ENCODE data around the gene RUSC1. TPM values are rescaled to one million over a fixed set of nuclear protein-coding genes. Genes with fewer than 3 reads are reported as not detected.

Gene RUSC1
- total RNA-seq, 1 experiment from 2014 or later: 66.9 TPM

DNA sequence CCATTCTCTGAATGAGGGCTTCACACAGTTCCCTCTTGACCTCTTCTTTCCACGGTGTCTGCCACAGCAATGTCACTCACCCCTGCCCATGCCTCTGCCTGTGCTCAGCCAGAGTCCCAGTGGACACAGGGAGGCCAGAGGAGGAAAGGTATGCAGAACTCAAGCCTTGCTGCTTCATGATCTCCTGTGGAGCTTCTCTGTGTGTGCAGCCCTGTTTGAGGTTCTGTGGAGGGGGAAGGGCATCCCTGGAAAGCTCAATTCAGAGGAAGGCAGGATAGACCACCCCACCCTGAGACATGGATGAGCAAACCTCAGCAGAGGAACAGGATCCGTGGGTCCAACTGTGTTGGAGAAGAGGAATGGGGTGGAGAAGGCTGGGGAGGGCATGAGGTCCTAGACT, 41.4 kb upstream of the RUSC1 start:
- no peak overlapping the region for H3K9ac ChIP-seq (ENCODE audit: extremely low read depth, insufficient read length, low read length)
- H2AFZ ChIP-seq (ENCODE audit: low read length): no peak overlapping the region
- H3K9me3 ChIP-seq (ENCODE audit: control insufficient read depth, low read depth, low read length): no peaks in the 10 kb centered on the region
- Mint-ChIP-seq H3K27ac (peak overlapping the region in 1 of 3 experiments; percentile 32; a peak in 1 of 7 replicates), H3K4me1 (peaks cover 23 to 25% of the 10 kb centered on the region in 2 experiments), H3K4me3 (peak overlapping the region in 1 of 2 experiments; percentile 36; a peak in 3 of 5 replicates), H3K27me3 (ENCODE audit: low read depth) (peaks cover 4% of the 10 kb centered on the region; the same call in 1 of the 2 replicates), H3K9me3 (no peaks in the 10 kb centered on the region), H3K36me3 (ENCODE audit: insufficient read depth in 1 of 3, low read depth in 3 of 3) (peaks cover 1 to 10% (median 4%) of the 10 kb centered on the region in 3 experiments; a peak in 5 of 7 replicates)
- H3K4me2 ChIP-seq (ENCODE audit: insufficient read depth, insufficient read length, low read length): no peak overlapping the region
- H3K4me1 ChIP-seq (ENCODE audit: insufficient read depth, low read length): peaks cover 6% of the 10 kb centered on the region; the same call in 1 of the 2 replicates
- H2BK20ac ChIP-seq (ENCODE audit: low read depth, low read length, poor library complexity, severe bottlenecking): no peak overlapping the region
- H2BK120ac ChIP-seq (ENCODE audit: low read depth, low read length, poor library complexity, severe bottlenecking): no peak overlapping the region
- no peaks in the 10 kb centered on the region for H3K27me3 ChIP-seq (ENCODE audit: insufficient read depth, low read length)
- H4K20me1 ChIP-seq (ENCODE audit: control insufficient read depth, insufficient read depth, insufficient read length): no peaks in the 10 kb centered on the region
- H2BK12ac ChIP-seq (ENCODE audit: insufficient read length, low read depth, low read length): no peak overlapping the region
- H4K91ac ChIP-seq (ENCODE audit: insufficient read length, low read depth, low read length): no peak overlapping the region
- no peak overlapping the region for H2BK15ac ChIP-seq (ENCODE audit: low read depth, low read length)
- no peak overlapping the region for H4K8ac ChIP-seq (replicated peaks; ENCODE audit: insufficient read length, low read depth, low read length)
- no peak overlapping the region for H3K14ac ChIP-seq (ENCODE audit: insufficient read depth, low read length)
- peaks cover 12% of the 10 kb centered on the region for H3K23me2 ChIP-seq (ENCODE audit: insufficient read length, low read depth, low read length, poor library complexity, severe bottlenecking)
- TF ChIP-seq, protein P1, sequence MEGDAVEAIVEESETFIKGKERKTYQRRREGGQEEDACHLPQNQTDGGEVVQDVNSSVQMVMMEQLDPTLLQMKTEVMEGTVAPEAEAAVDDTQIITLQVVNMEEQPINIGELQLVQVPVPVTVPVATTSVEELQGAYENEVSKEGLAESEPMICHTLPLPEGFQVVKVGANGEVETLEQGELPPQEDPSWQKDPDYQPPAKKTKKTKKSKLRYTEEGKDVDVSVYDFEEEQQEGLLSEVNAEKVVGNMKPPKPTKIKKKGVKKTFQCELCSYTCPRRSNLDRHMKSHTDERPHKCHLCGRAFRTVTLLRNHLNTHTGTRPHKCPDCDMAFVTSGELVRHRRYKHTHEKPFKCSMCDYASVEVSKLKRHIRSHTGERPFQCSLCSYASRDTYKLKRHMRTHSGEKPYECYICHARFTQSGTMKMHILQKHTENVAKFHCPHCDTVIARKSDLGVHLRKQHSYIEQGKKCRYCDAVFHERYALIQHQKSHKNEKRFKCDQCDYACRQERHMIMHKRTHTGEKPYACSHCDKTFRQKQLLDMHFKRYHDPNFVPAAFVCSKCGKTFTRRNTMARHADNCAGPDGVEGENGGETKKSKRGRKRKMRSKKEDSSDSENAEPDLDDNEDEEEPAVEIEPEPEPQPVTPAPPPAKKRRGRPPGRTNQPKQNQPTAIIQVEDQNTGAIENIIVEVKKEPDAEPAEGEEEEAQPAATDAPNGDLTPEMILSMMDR (conservative IDR thresholded peaks at IDR 0.05): no peak
- H3K18ac ChIP-seq (ENCODE audit: insufficient read length, low read depth, low read length): no peak overlapping the region
- no CpG with 5 or more reads among the region's 2 CpGs for WGBS (ENCODE audit: extremely low coverage, insufficient read length, low lambda C conversion rate)
- H4K5ac ChIP-seq (ENCODE audit: insufficient read length, low read depth, low read length): no peak overlapping the region
- H3K79me1 ChIP-seq (ENCODE audit: insufficient read depth, low read depth, low read length, poor library complexity, severe bottlenecking): no peaks in the 10 kb centered on the region
- no peak overlapping the region for H2AK5ac ChIP-seq (ENCODE audit: insufficient read length, low read length)
- H3K79me2 ChIP-seq (ENCODE audit: insufficient read depth, low read length): no peaks in the 10 kb centered on the region
- no peak overlapping the region for H3T11ph ChIP-seq (ENCODE audit: low read length)
- DNase-seq: peak; percentile 29
- no peak overlapping the region for H3K4ac ChIP-seq (ENCODE audit: low read depth, low read length)
- no peak overlapping the region for H3K56ac ChIP-seq (ENCODE audit: insufficient read length, low read depth, low read length)
- H2BK5ac ChIP-seq (ENCODE audit: insufficient read length, low read length): no peak overlapping the region
- H3K23ac ChIP-seq (ENCODE audit: insufficient read length, low read depth, low read length): no peak overlapping the region
- H3K27ac ChIP-seq (ENCODE audit: insufficient read length, low read depth, low read length): no peak overlapping the region
